Heart left ventricle (tissue), 16 donors: ENCODE results near the gene DOCK1. TPM values are rescaled to one million over a fixed set of nuclear protein-coding genes. Genes with fewer than 3 reads are reported as not detected.
"Not testable (repeated sequence)": the region's sequence is repeated elsewhere in the genome, so short reads cannot be mapped to it uniquely, and the experiment has no call there.

Source experiments
- ATAC-seq, 4 donors: fragments of 200-7000 bp; cut with Tn5 transposase; one replicate each; pipeline ENCODE4 v1.9.1; 2020 to 2022; ENCODE audit warnings: moderate library complexity in 4 of 4, mild to moderate bottlenecking in 3 of 4, moderate number of reproducible peaks in 1 of 4
- DNase-seq, 5 donors: peaks; one replicate each; pipeline ENCODE4 v3.0.0-alpha.2; 2020
- H3K27ac ChIP-seq, 12 donors: fragments of 200-600 bp; sonication (generic) in 4 of 12; one replicate each; pipeline versions ENCODE4 v1.5.0 to v1.8.0; 2016 to 2022; ENCODE audit warnings: mild to moderate bottlenecking in 2 of 12
- H3K27me3 ChIP-seq, 9 donors: fragments of 200-600 bp; sonication (generic) in 2 of 9; one replicate each; pipeline versions ENCODE4 v1.5.1 to v1.8.0; 2016 to 2022; ENCODE audit warnings: mild to moderate bottlenecking in 3 of 9
- H3K36me3 ChIP-seq, 9 donors: fragments of 200-600 bp; sonication (generic) in 2 of 9; one replicate each; pipeline versions ENCODE4 v1.5.0 to v1.8.0; 2018 to 2022; ENCODE audit warnings: mild to moderate bottlenecking in 2 of 9
- H3K4me1 ChIP-seq, 12 donors: fragments of 200-600 bp; sonication (generic) in 4 of 12; one replicate each; pipeline versions ENCODE4 v1.5.0 to v1.8.0; 2016 to 2022; ENCODE audit warnings: mild to moderate bottlenecking in 3 of 12
- H3K4me3 ChIP-seq, 12 donors: fragments of 200-600 bp; sonication (generic) in 4 of 12; one replicate each; pipeline versions ENCODE4 v1.5.0 to v1.8.0; 2017 to 2022; ENCODE audit warnings: mild to moderate bottlenecking in 9 of 12, moderate library complexity in 4 of 12
- H3K9me3 ChIP-seq, 12 donors: fragments of 200-600 bp; sonication (generic) in 4 of 12; one replicate each; pipeline versions ENCODE4 v1.5.0 to v1.8.0; 2016 to 2022; ENCODE audit warnings: mild to moderate bottlenecking in 1 of 12
- POLR2A ChIP-seq, 2 donors: fragments of 450-650 bp; IDR thresholded peaks; one replicate each; pipeline ENCODE4 v1.6.1; 2017; ENCODE audit warnings: antibody characterized with exemption in 2 of 2, mild to moderate bottlenecking in 2 of 2, moderate library complexity in 2 of 2
- WGBS, 4 donors: extraction: QIAGEN DNeasy Blood & Tissue Kit in 2 of 4; methylation state at CpG; one replicate each; pipeline versions ENCODE4 v1.1.5 to v1.1.7; 2013 to 2018; 5-methylcytosine and 5-hydroxymethylcytosine counted together
- intact Hi-C, 10 donors: fragments of 100-400 bp; cut with DNase I; formaldehyde crosslinking; loops; one replicate each; pipeline versions ENCODE4 v1.11.1 to v1.14.2; 2022
- polyA plus RNA-seq, 2 donors: library from polyadenylated mRNA; stranded (reverse); fragments of 200-250 nt; gene quantifications; one replicate each; pipeline ENCODE4 v1.2.3, GENCODE V29; 2013
- total RNA-seq, 9 donors: library from RNA; depleted of rRNA in 2 of 9; stranded (reverse); fragments of >200 nt in 2 of 9; fragmentation: NEBNext Ultra II Directional in 3 of 9; extraction: Animal tissue kit (Norgen Biotek cat#: 25700) in 3 of 9; gene quantifications; one replicate each; pipeline versions ENCODE4 v1.1.0 to v1.2.4, GENCODE V29; 2016 to 2023
- TF ChIP-seq, protein P1 (sequence below), 12 donors: fragments of 200-600 bp; sonication (generic) in 4 of 12; IDR thresholded peaks; one replicate each; pipeline versions ENCODE4 v1.5.0 to v1.8.0; 2018 to 2022; ENCODE audit warnings: antibody characterized with exemption in 12 of 12, mild to moderate bottlenecking in 5 of 12
- donor health status: ischemic (EF 13 %, LVEDD 7.1; RV severe dilation, severe dysfunction).
- donor health status: healthy with polysubstance abuse.
- donor health status: DM: no; HTN: yes; CAD: no.
- donor health status: DM: no; HTN: no; CAD: no.
- donor health status: ischemic (EF 25% LVEDD 6.9; RV normal size, moderate dysfunction).
- donor health status: ischemic (EF 25% LVEDD 5.7; RV mildly dilated, moderate dysfunction).
- donor health status: healthy.
- donor health status: DM: yes; HTN: yes; CAD: no.
- donor health status: ischemic (EF 35%, LVEDD 5.7; RV mildly dilated, moderate dysfunction).
- donor health status: nonischemic (EF 11% LVEDD 7.7; RV severe dilation, severe dysfunction).
- donor health status: DM: yes; HTN: yes; CAD: no.
- donor health status: PGD.
- donor health status: ischemic (EF 29% LVEDD 5.4; RV normal size, mild dysfunction).
- donor health status: nonischemic (EF 23%, LVEDD 6.1; RV moderate dilation, normal function).

The DOCK1 gene
- total and polyA plus RNA-seq, 11 donors = 5.0 to 31.6 (median 18.6) TPM

DNA sequence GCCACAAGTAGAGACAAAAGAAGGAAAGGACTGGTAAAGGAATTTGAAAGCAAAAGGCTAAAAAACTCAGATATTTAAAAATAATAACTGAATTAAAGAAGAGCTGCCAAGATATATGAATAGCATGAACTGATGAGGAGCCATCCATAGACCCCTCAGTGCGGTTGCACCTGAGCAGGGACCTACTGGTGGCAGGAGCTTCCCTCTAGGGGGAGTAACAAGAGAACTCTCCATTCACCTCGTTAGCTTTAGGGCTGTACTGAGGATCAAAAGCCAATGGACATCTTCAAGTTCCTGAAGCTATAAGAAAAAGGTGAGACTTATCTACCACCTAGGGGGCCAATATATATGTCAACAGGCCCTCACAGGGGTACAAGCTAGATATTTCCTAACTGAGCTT is 27.8 kb upstream of the DOCK1 start:
- no peak for DNase-seq
- WGBS, 4 donors = 59 to 76% (median 67%) methylated on average over 2 of the region's 2 CpGs

DNA sequence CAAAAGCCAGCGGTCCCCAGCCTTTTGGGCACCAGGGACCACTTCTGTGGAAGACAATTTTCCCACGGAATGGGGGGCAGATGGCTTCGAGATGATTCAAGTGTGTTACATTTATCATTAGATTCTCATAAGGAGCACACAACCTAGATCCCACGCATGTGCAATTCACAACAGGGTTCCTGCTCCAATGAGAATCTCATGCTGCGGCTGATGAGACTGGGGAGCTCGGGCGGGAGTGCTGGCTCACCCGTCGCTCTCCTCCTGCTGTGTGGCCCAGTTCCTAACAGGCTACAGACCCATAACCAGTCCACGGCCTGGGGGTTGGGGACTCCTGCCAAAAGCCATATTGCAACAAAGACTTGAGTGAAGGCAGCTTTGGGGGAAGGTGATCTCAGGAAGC is 26.6 kb upstream of the DOCK1 start:
- H3K4me3 ChIP-seq = no peak overlapping the region
- peaks cover 0 to 40% (median 8%) of the 10 kb centered on the region in 9 donors for H3K27me3 ChIP-seq
- no peaks in the 10 kb centered on the region for H3K9me3 ChIP-seq
- no peaks in the 10 kb centered on the region for H3K36me3 ChIP-seq
- no peaks in the 10 kb centered on the region for H3K4me1 ChIP-seq
- no peak overlapping the region for H3K27ac ChIP-seq
- DNase-seq (no peak), ATAC-seq (no peak)
- TF ChIP-seq POLR2A (IDR thresholded peaks at IDR 0.05) = no peak
- TF ChIP-seq, protein P1, sequence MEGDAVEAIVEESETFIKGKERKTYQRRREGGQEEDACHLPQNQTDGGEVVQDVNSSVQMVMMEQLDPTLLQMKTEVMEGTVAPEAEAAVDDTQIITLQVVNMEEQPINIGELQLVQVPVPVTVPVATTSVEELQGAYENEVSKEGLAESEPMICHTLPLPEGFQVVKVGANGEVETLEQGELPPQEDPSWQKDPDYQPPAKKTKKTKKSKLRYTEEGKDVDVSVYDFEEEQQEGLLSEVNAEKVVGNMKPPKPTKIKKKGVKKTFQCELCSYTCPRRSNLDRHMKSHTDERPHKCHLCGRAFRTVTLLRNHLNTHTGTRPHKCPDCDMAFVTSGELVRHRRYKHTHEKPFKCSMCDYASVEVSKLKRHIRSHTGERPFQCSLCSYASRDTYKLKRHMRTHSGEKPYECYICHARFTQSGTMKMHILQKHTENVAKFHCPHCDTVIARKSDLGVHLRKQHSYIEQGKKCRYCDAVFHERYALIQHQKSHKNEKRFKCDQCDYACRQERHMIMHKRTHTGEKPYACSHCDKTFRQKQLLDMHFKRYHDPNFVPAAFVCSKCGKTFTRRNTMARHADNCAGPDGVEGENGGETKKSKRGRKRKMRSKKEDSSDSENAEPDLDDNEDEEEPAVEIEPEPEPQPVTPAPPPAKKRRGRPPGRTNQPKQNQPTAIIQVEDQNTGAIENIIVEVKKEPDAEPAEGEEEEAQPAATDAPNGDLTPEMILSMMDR (IDR thresholded peaks at IDR 0.05) = no peak
- 88 to 92% (median 89%) methylated on average over 10 of the region's 10 CpGs for WGBS, 4 donors
- intact Hi-C loops = no loop called here

More for the DNA sequence above, 27.8 kb upstream of the DOCK1 start:
- no peak overlapping the region for H3K27ac ChIP-seq
- H3K27me3 ChIP-seq = peaks cover 0 to 40% (median 8%) of the 10 kb centered on the region in 9 donors
- no peak overlapping the region for H3K4me3 ChIP-seq
- intact Hi-C loops = no loop called here
- ATAC-seq = no peak
- no peaks in the 10 kb centered on the region for H3K9me3 ChIP-seq
- H3K36me3 ChIP-seq = no peaks in the 10 kb centered on the region
- H3K4me1 ChIP-seq = no peaks in the 10 kb centered on the region
- TF ChIP-seq, protein P1 (IDR thresholded peaks at IDR 0.05) = no peak
- TF ChIP-seq POLR2A (IDR thresholded peaks at IDR 0.05) = no peak

DNA sequence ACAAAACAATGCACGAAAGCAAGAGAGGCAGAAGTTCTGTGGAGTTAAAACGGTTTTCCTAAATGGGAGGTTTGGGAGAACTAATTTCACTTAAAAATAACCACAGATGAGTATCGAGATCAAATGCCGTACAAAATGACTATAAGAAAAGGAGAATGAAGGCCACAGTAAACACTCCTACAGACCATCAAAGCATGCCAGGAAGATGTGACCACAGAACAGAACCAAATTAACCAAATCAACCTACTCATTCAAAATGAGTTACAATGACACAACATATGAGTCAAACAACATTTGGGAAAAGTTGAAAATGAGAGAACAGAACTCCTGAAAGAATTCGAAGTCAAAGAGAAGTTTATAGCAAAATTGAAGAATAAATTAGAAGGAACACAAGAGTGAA is 24.3 kb upstream of the DOCK1 start:
- H3K4me3 ChIP-seq = no peak overlapping the region
- intact Hi-C loops = no loop called here
- H3K27me3 ChIP-seq = peaks cover 0 to 40% (median 8%) of the 10 kb centered on the region in 9 donors
- WGBS, 4 donors = 71 to 90% (median 87%) methylated on average over 4 to 5 of the region's 5 CpGs
- TF ChIP-seq, protein P1 (IDR thresholded peaks at IDR 0.05) = no peak
- TF ChIP-seq POLR2A (IDR thresholded peaks at IDR 0.05) = no peak
- H3K36me3 ChIP-seq = no peaks in the 10 kb centered on the region
- no peak overlapping the region for H3K27ac ChIP-seq
- no peak for ATAC-seq
- H3K9me3 ChIP-seq = no peaks in the 10 kb centered on the region
- DNase-seq = no peak
- no peaks in the 10 kb centered on the region for H3K4me1 ChIP-seq

DNA sequence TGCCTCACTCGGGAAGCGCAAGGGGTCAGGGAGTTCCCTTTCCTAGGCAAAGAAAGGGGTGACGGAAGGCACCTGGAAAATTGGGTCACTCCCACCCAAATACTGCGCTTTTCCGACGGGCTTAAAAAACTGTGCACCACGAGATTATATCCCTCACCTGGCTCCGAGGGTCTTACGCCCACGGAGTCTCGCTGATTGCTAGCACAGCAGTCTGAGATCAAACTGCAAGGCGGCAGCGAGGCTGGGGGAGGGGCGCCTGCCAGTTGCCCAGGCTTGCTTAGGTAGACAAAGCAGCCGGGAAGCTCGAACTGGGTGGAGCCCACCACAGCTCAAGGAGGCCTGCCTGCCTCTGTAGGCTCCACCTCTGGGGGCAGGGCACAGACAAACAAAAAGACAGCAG is 23.2 kb upstream of the DOCK1 start:
- intact Hi-C loops, H3K4me3 ChIP-seq, H3K9me3 ChIP-seq, ATAC-seq, H3K4me1 ChIP-seq, DNase-seq, H3K27ac ChIP-seq, H3K36me3 ChIP-seq: not testable (repeated sequence)
- peaks cover 0 to 38% (median 8%) of the 10 kb centered on the region in 9 donors for H3K27me3 ChIP-seq
- WGBS, 4 donors = 17 to 33% (median 24%) methylated on average over 10 to 16 of the region's 16 CpGs

DNA sequence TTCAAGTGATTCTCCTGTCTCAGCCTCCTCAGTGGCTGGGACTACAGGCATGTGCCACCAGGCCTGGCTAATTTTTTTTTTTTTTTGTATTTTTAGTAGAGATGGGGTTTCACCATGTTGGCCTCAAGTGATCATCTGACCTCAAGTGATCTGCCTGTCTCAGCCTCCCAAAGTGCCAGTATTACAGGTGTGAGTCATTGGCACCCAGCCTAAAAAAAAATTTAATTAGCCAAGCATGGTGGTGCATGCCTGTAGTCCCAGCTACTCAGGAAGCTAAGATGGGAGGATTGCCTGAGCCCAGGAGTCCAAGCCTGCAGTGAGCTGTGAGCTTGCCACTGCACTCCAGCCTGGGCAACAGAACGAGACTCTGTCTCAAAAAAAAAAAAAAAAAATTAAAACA is 16.8 kb upstream of the DOCK1 start:
- H3K4me1 ChIP-seq, DNase-seq, H3K27me3 ChIP-seq, H3K36me3 ChIP-seq, H3K27ac ChIP-seq, intact Hi-C loops, H3K9me3 ChIP-seq, ATAC-seq, H3K4me3 ChIP-seq: not testable (repeated sequence)
- WGBS, 4 donors = 72 to 76% (median 72%) methylated on average over 1 of the region's 1 CpG
